Heart left ventricle (tissue), 16 donors: Measurements from ENCODE around the gene URM1. TPM values are rescaled to one million over a fixed set of nuclear protein-coding genes. Genes with fewer than 3 reads are reported as not detected.

Source experiments
- ATAC-seq, 4 donors: fragments of 200-7000 bp; cut with Tn5 transposase; one replicate each; pipeline ENCODE4 v1.9.1; 2020 to 2022; ENCODE audit warnings: moderate library complexity in 4 of 4, mild to moderate bottlenecking in 3 of 4, moderate number of reproducible peaks in 1 of 4
- DNase-seq, 5 donors: peaks; one replicate each; pipeline ENCODE4 v3.0.0-alpha.2; 2020
- H3K27ac ChIP-seq, 12 donors: fragments of 200-600 bp; sonication (generic) in 4 of 12; one replicate each; pipeline versions ENCODE4 v1.5.0 to v1.8.0; 2016 to 2022; ENCODE audit warnings: mild to moderate bottlenecking in 2 of 12
- H3K27me3 ChIP-seq, 9 donors: fragments of 200-600 bp; sonication (generic) in 2 of 9; one replicate each; pipeline versions ENCODE4 v1.5.1 to v1.8.0; 2016 to 2022; ENCODE audit warnings: mild to moderate bottlenecking in 3 of 9
- H3K36me3 ChIP-seq, 9 donors: fragments of 200-600 bp; sonication (generic) in 2 of 9; one replicate each; pipeline versions ENCODE4 v1.5.0 to v1.8.0; 2018 to 2022; ENCODE audit warnings: mild to moderate bottlenecking in 2 of 9
- H3K4me1 ChIP-seq, 12 donors: fragments of 200-600 bp; sonication (generic) in 4 of 12; one replicate each; pipeline versions ENCODE4 v1.5.0 to v1.8.0; 2016 to 2022; ENCODE audit warnings: mild to moderate bottlenecking in 3 of 12
- H3K4me3 ChIP-seq, 12 donors: fragments of 200-600 bp; sonication (generic) in 4 of 12; one replicate each; pipeline versions ENCODE4 v1.5.0 to v1.8.0; 2017 to 2022; ENCODE audit warnings: mild to moderate bottlenecking in 9 of 12, moderate library complexity in 4 of 12
- H3K9me3 ChIP-seq, 12 donors: fragments of 200-600 bp; sonication (generic) in 4 of 12; one replicate each; pipeline versions ENCODE4 v1.5.0 to v1.8.0; 2016 to 2022; ENCODE audit warnings: mild to moderate bottlenecking in 1 of 12
- CTCF ChIP-seq, 12 donors: fragments of 200-600 bp; sonication (generic) in 4 of 12; IDR thresholded peaks; one replicate each; pipeline versions ENCODE4 v1.5.0 to v1.8.0; 2018 to 2022; ENCODE audit warnings: antibody characterized with exemption in 12 of 12, mild to moderate bottlenecking in 5 of 12
- POLR2A ChIP-seq, 2 donors: fragments of 450-650 bp; IDR thresholded peaks; one replicate each; pipeline ENCODE4 v1.6.1; 2017; ENCODE audit warnings: antibody characterized with exemption in 2 of 2, mild to moderate bottlenecking in 2 of 2, moderate library complexity in 2 of 2
- WGBS, 4 donors: extraction: QIAGEN DNeasy Blood & Tissue Kit in 2 of 4; methylation state at CpG; one replicate each; pipeline versions ENCODE4 v1.1.5 to v1.1.7; 2013 to 2018; 5-methylcytosine and 5-hydroxymethylcytosine counted together
- intact Hi-C, 10 donors: fragments of 100-400 bp; cut with DNase I; formaldehyde crosslinking; loops; one replicate each; pipeline versions ENCODE4 v1.11.1 to v1.14.2; 2022
- polyA plus RNA-seq, 2 donors: library from polyadenylated mRNA; stranded (reverse); fragments of 200-250 nt; gene quantifications; one replicate each; pipeline ENCODE4 v1.2.3, GENCODE V29; 2013
- total RNA-seq, 9 donors: library from RNA; depleted of rRNA in 2 of 9; stranded (reverse); fragments of >200 nt in 2 of 9; fragmentation: NEBNext Ultra II Directional in 3 of 9; extraction: Animal tissue kit (Norgen Biotek cat#: 25700) in 3 of 9; gene quantifications; one replicate each; pipeline versions ENCODE4 v1.1.0 to v1.2.4, GENCODE V29; 2016 to 2023
- donor health status: ischemic (EF 13 %, LVEDD 7.1; RV severe dilation, severe dysfunction).
- donor health status: healthy with polysubstance abuse.
- donor health status: DM: no; HTN: yes; CAD: no.
- donor health status: DM: no; HTN: no; CAD: no.
- donor health status: ischemic (EF 25% LVEDD 6.9; RV normal size, moderate dysfunction).
- donor health status: ischemic (EF 25% LVEDD 5.7; RV mildly dilated, moderate dysfunction).
- donor health status: healthy.
- donor health status: DM: yes; HTN: yes; CAD: no.
- donor health status: ischemic (EF 35%, LVEDD 5.7; RV mildly dilated, moderate dysfunction).
- donor health status: nonischemic (EF 11% LVEDD 7.7; RV severe dilation, severe dysfunction).
- donor health status: DM: yes; HTN: yes; CAD: no.
- donor health status: PGD.
- donor health status: ischemic (EF 29% LVEDD 5.4; RV normal size, mild dysfunction).
- donor health status: nonischemic (EF 23%, LVEDD 6.1; RV moderate dilation, normal function).

URM1 gene
- total and polyA plus RNA-seq, 11 donors: 30.2 to 85.6 (median 45.4) TPM

- peaks cover 0 to 13% (median 0%) of the 10 kb centered on the region in 9 donors for H3K36me3 ChIP-seq
- no peaks in the 10 kb centered on the region for H3K27me3 ChIP-seq
- no peaks in the 10 kb centered on the region for H3K4me1 ChIP-seq
- ATAC-seq: no peak
- no peak overlapping the region for H3K27ac ChIP-seq
- H3K4me3 ChIP-seq: no peak overlapping the region
- 87 to 93% (median 92%) methylated on average over 13 of the region's 13 CpGs for WGBS, 4 donors
- no peak for DNase-seq
- H3K9me3 ChIP-seq: no peaks in the 10 kb centered on the region
- intact Hi-C loops: no loop called here
- TF ChIP-seq POLR2A (IDR thresholded peaks at IDR 0.05) (no peak), CTCF (IDR thresholded peaks at IDR 0.05) (no peak)
Measured at GRCh38 chr9:128429513-128430086, 58.4 kb downstream of the URM1 start.

- peaks cover 0 to 8% (median 0%) of the 10 kb centered on the region in 9 donors for H3K36me3 ChIP-seq
- no peaks in the 10 kb centered on the region for H3K9me3 ChIP-seq
- intact Hi-C loops: no loop called here
- no peak for TF ChIP-seq CTCF (IDR thresholded peaks at IDR 0.05)
- TF ChIP-seq POLR2A (IDR thresholded peaks at IDR 0.05): no peak
- H3K4me1 ChIP-seq: no peaks in the 10 kb centered on the region
- H3K27me3 ChIP-seq: no peaks in the 10 kb centered on the region
- no peak overlapping the region for H3K4me3 ChIP-seq
- DNase-seq (no peak), ATAC-seq (no peak)
- no peak overlapping the region for H3K27ac ChIP-seq
- WGBS, 4 donors: 90 to 94% (median 93%) methylated on average over 4 to 8 of the region's 8 CpGs
Measured at GRCh38 chr9:128431207-128431606, 60.0 kb downstream of the URM1 start.

- no peaks in the 10 kb centered on the region for H3K9me3 ChIP-seq
- H3K27me3 ChIP-seq: no peaks in the 10 kb centered on the region
- H3K4me1 ChIP-seq: peaks cover 0 to 10% (median 8%) of the 10 kb centered on the region in 12 donors
- WGBS, 4 donors: 76 to 96% (median 91%) methylated on average over 2 to 17 of the region's 17 CpGs
- H3K4me3 ChIP-seq: no peak overlapping the region
- DNase-seq (no peak), ATAC-seq (no peak)
- intact Hi-C loops: no loop called here
- no peak overlapping the region for H3K27ac ChIP-seq
- H3K36me3 ChIP-seq: peaks cover 0 to 6% (median 0%) of the 10 kb centered on the region in 9 donors
- no peak for TF ChIP-seq CTCF (IDR thresholded peaks at IDR 0.05)
- TF ChIP-seq POLR2A (IDR thresholded peaks at IDR 0.05): no peak
Measured at GRCh38 chr9:128434340-128434739, 63.2 kb downstream of the URM1 start.

- ATAC-seq: no peak
- Histone ChIP-seq H3K4me1 (peaks cover 0 to 10% (median 8%) of the 10 kb centered on the region in 12 donors), H3K27me3 (no peaks in the 10 kb centered on the region), H3K4me3 (no peak overlapping the region), H3K36me3 (peaks cover 0 to 6% (median 0%) of the 10 kb centered on the region in 9 donors), H3K27ac (no peak overlapping the region), H3K9me3 (no peaks in the 10 kb centered on the region)
- intact Hi-C loops: loop anchor here in 1 of 10 donors (5.0 kb wide), 1 partner anchor 202 kb away; no protein-coding TSS in a partner anchor
- no peak for TF ChIP-seq POLR2A (IDR thresholded peaks at IDR 0.05)
- TF ChIP-seq CTCF (IDR thresholded peaks at IDR 0.05): no peak
- DNase-seq: no peak
- WGBS, 4 donors: 92 to 95% (median 94%) methylated on average over 11 to 18 of the region's 18 CpGs
Measured at GRCh38 chr9:128435611-128436010, 64.4 kb downstream of the URM1 start.
